Endothelial cell of umbilical vein (primary cell): ENCODE measurements around the gene MT1B. TPM values are rescaled to one million over a fixed set of nuclear protein-coding genes. Genes with fewer than 3 reads are reported as not detected.

Experiments used
- BruUV-seq: library from RNA; stranded (reverse); fragments of 400-500 nt; replicated peaks from 2 replicates; lab custom pipeline; 2021; lab: Mats Ljungman, UMichigan
- CTCF ChIA-PET: fragments of 300-600, 350-600 bp; sonication (Branson Sonifier 250); formaldehyde crosslinking; loops from one replicate; lab custom pipeline; 2021; ENCODE audit warnings: antibody characterized with exemption, inconsistent platforms; lab: Charles Lee
- POLR2A ChIA-PET: fragments of 300-600, 350-600 bp; sonication (Branson Sonifier 250); formaldehyde crosslinking; loops from one replicate; lab custom pipeline; 2021; ENCODE audit warnings: antibody characterized with exemption, inconsistent platforms; lab: Charles Lee
- DNase-seq: peaks from one replicate; pipeline ENCODE4 v3.0.0-alpha.2; 2011; ENCODE audit warnings: low read depth, low spot score
- FAIRE-seq: peaks from 2 replicates; lab custom pipeline; 2011; peaks lifted over from hg19 to GRCh38; lab: Jason Lieb, UNC
- H2AFZ ChIP-seq: 2 replicates; pipeline ENCODE4 v1.6.0; 2012; ENCODE audit warnings: low read depth, low read length, control low read depth, inconsistent platforms
- H3K27ac ChIP-seq: 2 replicates; pipeline ENCODE4 v1.5.1; 2011; ENCODE audit warnings: low read depth, mild to moderate bottlenecking, control low read depth, low read length, moderate library complexity; ENCODE audit not compliant: insufficient read depth
- H3K27me3 ChIP-seq, 2 experiments: 2 replicates each; pipeline versions ENCODE4 v1.6.0 to v1.6.1; 2011; ENCODE audit warnings: low read length in 2 of 2, mixed read lengths in 1 of 2; ENCODE audit not compliant: control insufficient read depth in 2 of 2, insufficient read depth in 2 of 2
- H3K36me3 ChIP-seq, 2 experiments: 2 replicates in 1 of 2; 3 replicates in 1 of 2; pipeline ENCODE4 v1.5.1; 2011; ENCODE audit warnings: low read length in 2 of 2, mild to moderate bottlenecking in 1 of 2, moderate library complexity in 1 of 2; ENCODE audit not compliant: control insufficient read depth in 2 of 2, insufficient read depth in 2 of 2; ENCODE audit errors: extremely low read depth in 1 of 2
- H3K4me1 ChIP-seq: 3 replicates; pipeline ENCODE4 v1.5.1; 2011; ENCODE audit warnings: mild to moderate bottlenecking, low read length; ENCODE audit not compliant: control insufficient read depth, insufficient read depth; ENCODE audit errors: extremely low read depth
- H3K4me2 ChIP-seq: 2 replicates; pipeline ENCODE4 v1.6.1; 2011; ENCODE audit warnings: low read length, control low read depth, mixed read lengths; ENCODE audit not compliant: insufficient read depth
- H3K4me3 ChIP-seq, 3 experiments: fragments of 200-600 bp in 1 of 3; sonication (generic), shearing (Covaris generic) in 1 of 3; replicated peaks in 1 of 3; 2 replicates each; pipeline ENCODE4 v1.5.1; 2011 to 2016; ENCODE audit warnings: control low read depth in 3 of 3, low read length in 3 of 3, mild to moderate bottlenecking in 2 of 3, inconsistent platforms in 1 of 3, low read depth in 1 of 3, moderate library complexity in 1 of 3; ENCODE audit not compliant: insufficient read depth in 1 of 3
- H3K79me2 ChIP-seq: 2 replicates; pipeline ENCODE4 v1.6.0; 2012; ENCODE audit warnings: low read length, inconsistent platforms; ENCODE audit not compliant: control insufficient read depth, insufficient read depth
- H3K9ac ChIP-seq: replicated peaks from 2 replicates; pipeline ENCODE3; 2011; ENCODE audit warnings: low read length, control low read depth; ENCODE audit not compliant: insufficient read depth; ENCODE audit errors: extremely low read depth
- H3K9me1 ChIP-seq: replicated peaks from 3 replicates; pipeline ENCODE4 v1.6.0; 2011; ENCODE audit warnings: mild to moderate bottlenecking, low read length; ENCODE audit not compliant: control insufficient read depth, insufficient read depth; ENCODE audit errors: extremely low read depth
- H3K9me3 ChIP-seq: replicated peaks from 2 replicates; pipeline ENCODE4 v1.5.1; 2012; ENCODE audit warnings: low read length, inconsistent platforms; ENCODE audit not compliant: control insufficient read depth, insufficient read depth
- H4K20me1 ChIP-seq: replicated peaks from 2 replicates; pipeline ENCODE3; 2011; ENCODE audit warnings: mild to moderate bottlenecking, low read length; ENCODE audit not compliant: control insufficient read depth, insufficient read depth; ENCODE audit errors: extremely low read depth
- EZH2 ChIP-seq: IDR thresholded peaks from 2 replicates; pipeline ENCODE4 v1.6.1; 2012; ENCODE audit warnings: borderline replicate concordance, low read depth, mild to moderate bottlenecking, moderate library complexity, low read length, inconsistent platforms; ENCODE audit not compliant: severe bottlenecking
- FOS ChIP-seq: IDR thresholded peaks from 2 replicates; pipeline ENCODE4 v1.6.1; 2011; ENCODE audit warnings: mild to moderate bottlenecking, low read length, moderate library complexity, borderline replicate concordance; ENCODE audit not compliant: insufficient read depth
- JUN ChIP-seq: IDR thresholded peaks from 2 replicates; pipeline ENCODE4 v1.6.1; 2011; ENCODE audit warnings: borderline replicate concordance, low read depth; ENCODE audit not compliant: insufficient read length, insufficient read depth
- MAX ChIP-seq: IDR thresholded peaks from 2 replicates; pipeline ENCODE4 v1.6.1; 2011; ENCODE audit not compliant: insufficient read depth, insufficient read length
- MYC ChIP-seq: IDR thresholded peaks from one replicate; pipeline ENCODE4 v1.6.1; 2011; ENCODE audit warnings: mild to moderate bottlenecking, low read depth, low read length
- POLR2A ChIP-seq: IDR thresholded peaks from 2 replicates; pipeline ENCODE4 v1.6.1; 2012; ENCODE audit warnings: low read depth, mild to moderate bottlenecking, control low read depth, low read length
- POLR2AphosphoS5 ChIP-seq: IDR thresholded peaks from 2 replicates; pipeline ENCODE4 v1.6.1; 2012; ENCODE audit warnings: low read depth, mild to moderate bottlenecking, control low read depth, low read length, moderate library complexity; ENCODE audit not compliant: insufficient read depth
- dilution Hi-C: fragments of 300-500 bp; cut with MboI; formaldehyde crosslinking; loops from one replicate; pipeline ENCODE4 v1.15.0; 2019; ENCODE audit warnings: low sequenced_read_pairs; ENCODE audit not compliant: extremely low pct_ligation_motif_present
- intact Hi-C: fragments of 100-400 bp; cut with micrococcal nuclease; formaldehyde crosslinking; loops from one replicate; pipeline ENCODE4 v1.10.0; 2022
- polyA plus RNA-seq, 4 experiments: library from polyadenylated mRNA; depleted of rRNA in 3 of 4; stranded (reverse) in 3 of 4; unstranded in 1 of 4; fragments of >200 nt; gene quantifications; 2 replicates each; pipeline versions ENCODE4 v1.2.1 to v1.2.3, GENCODE V29; 2011 to 2012; ENCODE audit warnings: missing spikeins in 1 of 4
- total RNA-seq: library from RNA; stranded (reverse); gene quantifications from 2 replicates; pipeline ENCODE4 v1.2.3, GENCODE V29; 2021

Gene MT1B
- total and polyA plus RNA-seq, 2 donors (not counting 3 experiments of a cell fraction or from before 2014, with no cell fraction given) = not detected

GRCh38 chr16:56610017-56610608 lies 41.6 kb upstream of the MT1B start:
- peak; percentile 97 for TF ChIP-seq POLR2AphosphoS5
- TF ChIP-seq MAX = peak; percentile 3
- peak; percentile 95 for TF ChIP-seq POLR2A
- TF ChIP-seq EZH2 = no peak
- no peak for TF ChIP-seq JUN
- peak; percentile 4 for TF ChIP-seq FOS
- TF ChIP-seq MYC = no peak
- Histone ChIP-seq H3K27ac (peak overlapping the region; percentile 99), H3K9me3 (no peaks in the 10 kb centered on the region), H3K4me2 (peak overlapping the region; percentile 81), H3K36me3 (no peaks in the 10 kb centered on the region), H3K9me1 (no peaks in the 10 kb centered on the region), H3K27me3 (no peaks in the 10 kb centered on the region), H3K4me1 (peaks cover 77% of the 10 kb centered on the region), H3K4me3 (peak overlapping the region in 2 of 3 experiments; percentile 50 to 93), H4K20me1 (no peaks in the 10 kb centered on the region), H3K9ac (peak overlapping the region; percentile 95), H2AFZ (no peak overlapping the region), H3K79me2 (peaks cover 28% of the 10 kb centered on the region)
- FAIRE-seq (peak; percentile 69), DNase-seq (peak; percentile 73)
- dilution Hi-C loops (no loop called here), intact Hi-C loops (no loop called here)
- BruUV-seq = no TSS peak
- ChIA-PET CTCF (interaction anchor here (0.7 to 2.1 kb wide), 6 partner anchors 9 to 96 kb away, joined by 3 to 7 read pairs (median 3); no protein-coding TSS in a partner anchor), POLR2A (interaction anchor here (4.5 kb wide), 1 partner anchor 16 kb away, joined by 51 read pairs; the partner anchor contains the start of gene MT1E)
